Breast epithelium (tissue), 4 donors: ENCODE measurements around the gene PAOX. TPM values are rescaled to one million over a fixed set of nuclear protein-coding genes. Genes with fewer than 3 reads are reported as not detected.

Experiments
- DNase-seq, 2 donors: peaks; one replicate each; pipeline ENCODE4 v3.0.0-alpha.2; 2019; ENCODE audit warnings: low spot score in 2 of 2
- H3K27ac ChIP-seq, 2 donors: fragments of 200-600 bp; sonication (generic) in 1 of 2; one replicate each; pipeline ENCODE4 v1.5.1; 2016 to 2019; ENCODE audit warnings: mild to moderate bottlenecking in 1 of 2
- H3K27me3 ChIP-seq, 2 donors: fragments of 200-600 bp; sonication (generic) in 1 of 2; one replicate each; pipeline versions ENCODE4 v1.5.1 to v1.6.0; 2017 to 2019; ENCODE audit warnings: control low read depth in 1 of 2, mild to moderate bottlenecking in 1 of 2
- H3K36me3 ChIP-seq: fragments of 200-600 bp; one replicate; pipeline ENCODE4 v1.5.1; 2019
- H3K4me1 ChIP-seq, 2 donors: fragments of 200-600 bp; sonication (generic); one replicate each; pipeline ENCODE4 v1.5.1; 2016 to 2019; ENCODE audit warnings: control low read depth in 1 of 2
- H3K4me3 ChIP-seq, 3 donors: fragments of 200-600 bp; sonication (generic); 1 replicate in 2 of 3; 2 replicates in 1 of 3; pipeline ENCODE4 v1.5.1; 2016 to 2019; ENCODE audit warnings: mild to moderate bottlenecking in 3 of 3, moderate library complexity in 2 of 3
- H3K9me3 ChIP-seq, 2 donors: fragments of 200-600 bp; sonication (generic) in 1 of 2; one replicate each; pipeline ENCODE4 v1.5.1; 2016 to 2019; ENCODE audit warnings: control low read depth in 1 of 2
- POLR2A ChIP-seq: fragments of 450-650 bp; IDR thresholded peaks from one replicate; pipeline ENCODE4 v1.6.1; 2016; ENCODE audit warnings: antibody characterized with exemption, mild to moderate bottlenecking, moderate library complexity
- POLR2AphosphoS5 ChIP-seq, 3 donors: sonication (generic); formaldehyde crosslinking; IDR thresholded peaks; one replicate each; pipeline ENCODE4 v1.6.1; 2017; ENCODE audit warnings: antibody characterized with exemption in 3 of 3
- intact Hi-C: fragments of 100-400 bp; cut with DNase I; formaldehyde crosslinking; loops from one replicate; pipeline ENCODE4 v1.15.1; 2023; ENCODE audit warnings: low total_unique reads
- total RNA-seq, 3 donors: library from RNA; depleted of rRNA; stranded (reverse); fragments of >200 nt; gene quantifications; one replicate each; pipeline ENCODE4 v1.1.0, GENCODE V29; 2016
- TF ChIP-seq, protein P1 (sequence below), 3 donors: fragments of 450-650 bp; IDR thresholded peaks; one replicate each; pipeline ENCODE4 v1.5.1; 2016 to 2017; ENCODE audit warnings: antibody characterized with exemption in 3 of 3, mild to moderate bottlenecking in 3 of 3, moderate library complexity in 3 of 3

PAOX gene
- total RNA-seq, 3 donors from 2014 or later, result 7.5 to 10.5 (median 8.6) TPM

- DNase-seq, result no peak
- intact Hi-C loops, result no loop called here
- no peaks in the 10 kb centered on the region for H3K9me3 ChIP-seq
- no peak for TF ChIP-seq POLR2AphosphoS5 (IDR thresholded peaks at IDR 0.05)
- TF ChIP-seq, protein P1, sequence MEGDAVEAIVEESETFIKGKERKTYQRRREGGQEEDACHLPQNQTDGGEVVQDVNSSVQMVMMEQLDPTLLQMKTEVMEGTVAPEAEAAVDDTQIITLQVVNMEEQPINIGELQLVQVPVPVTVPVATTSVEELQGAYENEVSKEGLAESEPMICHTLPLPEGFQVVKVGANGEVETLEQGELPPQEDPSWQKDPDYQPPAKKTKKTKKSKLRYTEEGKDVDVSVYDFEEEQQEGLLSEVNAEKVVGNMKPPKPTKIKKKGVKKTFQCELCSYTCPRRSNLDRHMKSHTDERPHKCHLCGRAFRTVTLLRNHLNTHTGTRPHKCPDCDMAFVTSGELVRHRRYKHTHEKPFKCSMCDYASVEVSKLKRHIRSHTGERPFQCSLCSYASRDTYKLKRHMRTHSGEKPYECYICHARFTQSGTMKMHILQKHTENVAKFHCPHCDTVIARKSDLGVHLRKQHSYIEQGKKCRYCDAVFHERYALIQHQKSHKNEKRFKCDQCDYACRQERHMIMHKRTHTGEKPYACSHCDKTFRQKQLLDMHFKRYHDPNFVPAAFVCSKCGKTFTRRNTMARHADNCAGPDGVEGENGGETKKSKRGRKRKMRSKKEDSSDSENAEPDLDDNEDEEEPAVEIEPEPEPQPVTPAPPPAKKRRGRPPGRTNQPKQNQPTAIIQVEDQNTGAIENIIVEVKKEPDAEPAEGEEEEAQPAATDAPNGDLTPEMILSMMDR (IDR thresholded peaks at IDR 0.05), result no peak
- no peaks in the 10 kb centered on the region for H3K4me1 ChIP-seq
- no peaks in the 10 kb centered on the region for H3K36me3 ChIP-seq
- H3K27me3 ChIP-seq, result peaks cover 6 to 82% of the 10 kb centered on the region in 2 donors
- H3K4me3 ChIP-seq, result no peak overlapping the region
- H3K27ac ChIP-seq, result no peak overlapping the region
Observed at GRCh38 chr10:133344236-133344635, 34.8 kb upstream of the PAOX start.

- intact Hi-C loops, result no loop called here
- TF ChIP-seq, protein P1 (IDR thresholded peaks at IDR 0.05), result no peak
- TF ChIP-seq POLR2AphosphoS5 (IDR thresholded peaks at IDR 0.05) (no peak), POLR2A (no peak)
- no peaks in the 10 kb centered on the region for H3K4me1 ChIP-seq
- H3K27me3 ChIP-seq, result peaks cover 6 to 70% of the 10 kb centered on the region in 2 donors
- H3K9me3 ChIP-seq, result no peaks in the 10 kb centered on the region
- DNase-seq, result no peak
- no peak overlapping the region for H3K4me3 ChIP-seq
- H3K27ac ChIP-seq, result no peak overlapping the region
- H3K36me3 ChIP-seq, result no peaks in the 10 kb centered on the region
Observed at GRCh38 chr10:133346413-133346812, 32.6 kb upstream of the PAOX start.

DNA sequence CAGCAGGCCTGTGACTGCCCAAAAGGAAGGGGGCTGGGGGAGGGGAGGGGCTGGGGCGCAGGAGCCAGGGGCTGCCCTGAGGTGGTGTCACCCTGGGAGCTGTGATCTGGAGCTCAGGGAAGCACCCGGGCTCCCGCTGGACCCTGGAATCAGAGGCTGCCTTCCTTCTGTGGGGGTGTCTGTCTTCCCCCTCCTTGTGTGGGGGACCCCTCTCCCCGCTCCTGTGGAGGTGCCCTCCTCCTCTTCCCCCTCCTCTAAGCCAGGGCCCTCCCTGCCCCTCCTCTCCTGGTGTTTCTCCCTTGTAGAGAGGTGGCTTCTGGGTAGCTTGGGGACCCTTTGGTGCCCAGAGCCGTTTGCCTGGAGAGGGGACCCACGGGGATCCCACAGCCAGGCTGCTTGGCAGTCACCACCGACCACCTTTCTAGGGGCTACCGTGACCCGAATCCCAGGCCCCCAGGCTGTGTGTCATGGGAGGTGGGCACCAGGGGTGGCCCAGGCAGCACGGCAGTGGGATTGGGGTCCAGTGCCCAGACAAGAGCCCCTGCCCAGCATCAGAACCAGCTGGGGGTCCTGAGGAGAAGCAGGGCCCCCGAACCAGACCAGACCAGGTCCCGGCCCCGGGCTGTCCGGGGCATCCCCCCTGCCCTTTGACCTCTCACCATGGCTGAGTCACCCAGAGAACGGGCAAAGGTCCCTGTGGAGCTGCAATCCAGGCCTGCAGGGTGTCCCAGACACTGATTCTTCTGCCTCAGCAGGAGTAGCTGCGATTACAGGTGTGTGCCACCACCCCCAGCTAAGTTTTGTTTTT is 31.1 kb upstream of the PAOX start:
- Histone ChIP-seq H3K36me3 (no peaks in the 10 kb centered on the region), H3K27ac (no peak overlapping the region), H3K4me1 (no peaks in the 10 kb centered on the region), H3K4me3 (no peak overlapping the region), H3K27me3 (peaks cover 6 to 57% of the 10 kb centered on the region in 2 donors), H3K9me3 (no peaks in the 10 kb centered on the region)
- DNase-seq, result no peak
- intact Hi-C loops, result no loop called here
- TF ChIP-seq POLR2AphosphoS5 (IDR thresholded peaks at IDR 0.05) (no peak), POLR2A (no peak)
- TF ChIP-seq, protein P1 (IDR thresholded peaks at IDR 0.05), result no peak

DNA sequence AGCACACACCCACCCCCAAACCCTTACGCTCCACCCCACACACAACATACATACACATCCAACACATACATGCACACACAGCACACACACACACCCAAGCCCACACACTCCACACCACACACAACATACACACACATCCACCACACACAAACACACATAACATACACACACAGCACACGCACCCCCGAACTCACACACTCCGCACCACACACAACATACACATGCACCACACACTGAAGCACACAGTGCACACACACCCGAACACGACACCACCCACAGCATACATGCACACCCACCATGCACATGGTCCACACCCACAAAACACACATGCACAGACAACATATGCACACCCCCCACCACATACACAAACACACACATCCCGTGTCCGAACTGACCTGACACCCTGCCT is 29.9 kb upstream of the PAOX start:
- H3K4me1 ChIP-seq, result no peaks in the 10 kb centered on the region
- no peak for DNase-seq
- no peak overlapping the region for H3K27ac ChIP-seq
- TF ChIP-seq, protein P1 (IDR thresholded peaks at IDR 0.05), result no peak
- TF ChIP-seq POLR2AphosphoS5 (IDR thresholded peaks at IDR 0.05), result no peak
- no peak for TF ChIP-seq POLR2A
- H3K36me3 ChIP-seq, result no peaks in the 10 kb centered on the region
- no peak overlapping the region for H3K4me3 ChIP-seq
- intact Hi-C loops, result no loop called here
- no peaks in the 10 kb centered on the region for H3K9me3 ChIP-seq
- peaks cover 6 to 49% of the 10 kb centered on the region in 2 donors for H3K27me3 ChIP-seq

DNA sequence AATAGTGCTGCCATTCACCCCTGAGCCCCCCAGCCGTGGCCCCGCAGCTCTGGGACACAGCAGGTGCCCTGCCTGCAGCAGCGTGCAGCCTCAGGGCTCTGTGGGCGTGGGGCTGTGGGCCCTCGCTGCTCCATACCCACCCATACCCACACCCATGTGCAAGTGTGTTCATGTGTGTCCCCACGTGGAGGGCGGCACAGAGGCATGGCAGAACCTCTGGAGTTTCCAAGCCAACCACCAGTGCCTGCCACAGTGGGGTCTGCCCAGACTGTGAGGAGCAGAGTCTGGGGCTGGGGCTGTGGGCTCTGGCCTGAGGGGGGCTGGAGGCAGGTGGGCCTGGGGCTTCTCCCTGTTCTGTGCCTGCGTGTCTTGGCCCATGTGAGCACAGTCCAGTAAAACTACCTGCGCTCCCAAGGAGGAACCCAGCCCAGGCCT is 29.5 kb upstream of the PAOX start:
- intact Hi-C loops, result no loop called here
- no peaks in the 10 kb centered on the region for H3K36me3 ChIP-seq
- no peaks in the 10 kb centered on the region for H3K9me3 ChIP-seq
- no peaks in the 10 kb centered on the region for H3K4me1 ChIP-seq
- no peak overlapping the region for H3K4me3 ChIP-seq
- TF ChIP-seq, protein P1 (IDR thresholded peaks at IDR 0.05), result no peak
- TF ChIP-seq POLR2A (no peak), POLR2AphosphoS5 (IDR thresholded peaks at IDR 0.05) (no peak)
- DNase-seq, result no peak
- no peak overlapping the region for H3K27ac ChIP-seq
- peaks cover 6 to 45% of the 10 kb centered on the region in 2 donors for H3K27me3 ChIP-seq
